Thyroid gland (tissue), 4 donors: ENCODE results near the gene TGM3.

Experiments
- CTCF ChIP-seq, 6 experiments: fragments of 200-600 bp in 3 of 6; fragments of 450-650 bp in 3 of 6; sonication (generic) in 3 of 6; IDR thresholded peaks; one replicate each; pipeline ENCODE4 v1.5.1; 2016 to 2019; ENCODE audit warnings: antibody characterized with exemption in 6 of 6, mild to moderate bottlenecking in 2 of 6, inconsistent platforms in 1 of 6, moderate library complexity in 1 of 6
- POLR2A ChIP-seq, 2 donors: fragments of 450-650 bp; IDR thresholded peaks; one replicate each; pipeline ENCODE4 v1.6.1; 2017; ENCODE audit warnings: antibody characterized with exemption in 2 of 2, mild to moderate bottlenecking in 2 of 2, moderate library complexity in 1 of 2

DNA sequence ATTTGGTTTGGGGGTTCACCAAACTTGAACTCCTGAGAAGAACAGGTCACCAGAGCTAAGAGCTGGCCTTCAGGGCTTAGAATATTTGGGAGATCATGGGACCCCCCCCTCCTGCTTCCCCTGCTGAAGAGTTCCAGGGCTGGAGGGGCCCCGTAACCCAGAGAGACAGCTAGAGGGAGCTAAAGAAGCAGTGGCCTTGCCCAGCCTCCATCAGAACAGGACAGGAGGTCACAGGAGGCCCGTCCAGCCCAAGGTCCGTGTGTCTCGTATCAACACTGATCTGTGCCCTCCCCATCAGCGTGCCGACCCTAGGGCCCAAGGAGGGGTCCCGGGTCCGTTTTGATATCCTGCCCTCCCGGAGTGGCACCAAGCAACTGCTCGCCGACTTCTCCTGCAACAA, 44.3 kb downstream of the TGM3 start:
- TF ChIP-seq POLR2A (IDR thresholded peaks at IDR 0.05) (no peak), CTCF (IDR thresholded peaks at IDR 0.05) (no peak)
